GM18907 (cell line): Measurements from ENCODE around the gene GRIA3.
A peak's percentile ranks its signal among the peaks of the same experiment; 100 is the strongest.
"Not testable (repeated sequence)": the region's sequence is repeated elsewhere in the genome, so short reads cannot be mapped to it uniquely, and the experiment has no call there.

Experiments used
- ATAC-seq: cut with Tn5 transposase; IDR thresholded peaks from one replicate; pipeline ENCODE4 v1.9.1; 2021; ENCODE audit warnings: mild to moderate bottlenecking, moderate library complexity; ENCODE audit not compliant: unreplicated experiment

The GRIA3 gene

DNA sequence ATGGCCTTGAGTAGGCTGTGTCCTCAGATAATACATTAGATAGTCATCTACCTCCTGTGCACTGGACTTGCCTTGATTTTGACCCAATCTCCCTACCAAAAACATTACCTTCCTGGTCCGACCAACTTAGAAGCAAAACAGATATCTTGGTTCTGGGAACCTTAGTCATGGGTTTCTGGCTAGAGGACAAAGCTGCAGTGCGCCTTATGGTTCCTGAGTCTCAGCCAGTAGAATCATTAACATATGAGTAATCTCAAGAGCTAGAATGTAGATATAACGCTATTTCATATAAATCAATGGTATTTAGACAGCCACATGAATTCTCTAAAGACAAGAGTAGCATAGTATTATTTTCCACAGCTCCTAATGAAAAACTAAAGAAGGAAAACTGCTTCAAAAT, 83.1 kb downstream of the GRIA3 start:
- ATAC-seq, result no peak

DNA sequence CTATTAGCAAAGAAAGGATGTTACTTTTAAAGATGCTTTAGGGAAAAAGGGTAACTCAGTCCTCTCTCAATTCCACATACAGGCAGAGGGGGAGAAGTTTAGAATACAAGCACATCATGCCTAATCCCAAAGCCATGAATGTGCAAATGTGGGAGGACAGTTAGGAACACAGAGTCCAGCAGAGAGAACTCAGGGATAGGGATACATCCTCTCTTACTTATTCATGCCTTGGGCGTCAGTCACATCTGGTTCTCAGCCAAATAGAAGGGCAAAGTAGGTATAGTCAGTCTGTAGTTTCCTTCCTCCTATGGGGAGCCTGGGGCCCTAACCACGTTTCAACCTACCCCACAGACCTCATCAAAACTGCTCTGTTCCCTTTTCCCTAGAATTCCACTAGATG, 87.8 kb downstream of the GRIA3 start:
- ATAC-seq, result no peak

DNA sequence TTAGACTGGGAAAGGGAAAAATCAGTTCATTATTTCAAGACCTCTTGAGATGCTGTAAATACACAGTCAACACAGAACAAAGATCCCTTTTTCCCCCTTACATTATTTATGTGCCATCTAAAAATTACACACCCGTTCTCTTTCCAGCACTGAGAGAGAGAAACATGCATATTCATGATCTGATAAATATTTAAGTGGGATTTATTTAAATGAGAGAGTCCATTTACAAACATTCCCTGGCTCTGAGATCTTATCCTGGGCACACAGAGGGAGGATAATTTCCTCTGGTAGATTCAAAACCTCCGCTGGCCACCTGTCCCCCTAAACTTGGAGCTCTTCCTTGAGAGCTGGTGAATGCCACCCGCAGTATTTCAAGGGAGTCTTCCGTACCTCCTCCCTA, 88.6 kb downstream of the GRIA3 start:
- ATAC-seq, result no peak

DNA sequence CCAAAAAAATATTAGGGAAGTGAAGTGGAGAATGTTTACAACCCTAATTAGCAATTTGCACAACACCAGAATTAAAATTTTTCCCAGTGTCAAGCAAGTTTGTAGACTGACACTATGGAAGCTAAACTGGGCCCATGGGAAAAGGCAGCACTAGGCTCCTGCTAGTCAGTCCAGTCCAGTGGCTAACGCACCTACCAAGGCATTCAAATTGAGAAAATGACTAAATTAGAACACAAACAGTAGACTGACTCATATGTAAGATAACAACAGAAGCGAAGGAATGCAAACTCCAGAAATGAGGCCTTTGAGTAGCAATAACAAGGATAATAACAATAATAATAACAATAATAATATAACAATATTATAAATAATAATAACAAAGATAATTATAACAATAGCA, 90.7 kb downstream of the GRIA3 start:
- ATAC-seq, result no peak

DNA sequence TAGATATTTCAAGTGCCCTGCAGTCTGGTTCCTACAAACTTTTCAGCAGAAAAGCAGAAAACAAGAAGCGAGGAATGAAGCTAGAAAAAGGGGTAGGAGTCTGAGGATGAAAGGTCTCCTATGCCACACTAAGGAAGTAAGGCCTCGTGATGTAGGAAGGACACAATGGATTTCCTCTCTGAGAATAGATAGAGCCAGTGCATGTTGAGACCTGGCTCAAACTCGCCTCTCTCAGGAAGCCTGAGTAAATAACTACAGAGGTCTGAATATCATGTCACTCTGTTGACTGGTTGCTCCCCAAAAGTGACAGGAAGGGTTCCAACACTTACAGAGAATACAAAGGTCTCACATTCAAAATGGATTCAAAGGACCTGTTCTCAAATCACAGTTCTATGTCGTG, 93.3 kb downstream of the GRIA3 start:
- ATAC-seq, result no peak

DNA sequence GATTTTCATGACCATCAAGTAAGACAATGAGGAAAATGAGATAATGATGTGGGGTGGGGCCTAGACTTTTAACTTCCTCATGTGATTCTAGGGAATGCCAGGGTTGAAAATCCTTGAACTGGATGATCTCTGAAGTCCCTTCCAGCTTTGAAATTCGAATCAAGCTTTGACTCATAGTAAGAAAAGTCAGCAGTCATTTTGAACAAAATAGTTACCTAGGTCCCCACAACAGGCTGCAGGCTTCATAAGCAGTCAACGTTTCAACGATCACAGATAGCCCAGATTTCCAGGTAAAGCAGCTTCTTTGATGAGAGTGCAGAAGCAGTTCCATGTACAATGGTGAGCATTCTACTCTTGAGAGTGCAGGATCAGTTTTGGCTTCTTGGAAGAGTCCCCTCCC, 93.7 kb downstream of the GRIA3 start:
- no peak for ATAC-seq

DNA sequence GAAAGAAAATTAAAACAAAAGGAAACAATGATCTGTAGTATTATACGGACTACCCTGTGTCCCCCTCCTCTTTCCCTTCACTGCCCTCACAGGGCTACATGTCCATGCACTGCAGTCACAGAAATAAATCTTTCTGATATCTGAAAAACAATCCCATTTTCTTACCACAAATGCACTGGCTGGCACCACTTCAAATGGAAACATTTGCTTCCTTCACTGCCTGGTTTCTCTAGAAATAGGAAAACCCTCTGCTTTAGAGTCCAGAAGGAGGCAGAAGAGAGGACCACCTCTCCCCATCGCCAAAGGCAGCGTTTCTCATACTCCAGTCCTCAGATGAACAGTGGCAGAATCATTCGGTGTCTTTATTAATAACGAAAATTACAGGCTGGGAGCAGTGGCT, 98.2 kb downstream of the GRIA3 start:
- ATAC-seq, result no peak

DNA sequence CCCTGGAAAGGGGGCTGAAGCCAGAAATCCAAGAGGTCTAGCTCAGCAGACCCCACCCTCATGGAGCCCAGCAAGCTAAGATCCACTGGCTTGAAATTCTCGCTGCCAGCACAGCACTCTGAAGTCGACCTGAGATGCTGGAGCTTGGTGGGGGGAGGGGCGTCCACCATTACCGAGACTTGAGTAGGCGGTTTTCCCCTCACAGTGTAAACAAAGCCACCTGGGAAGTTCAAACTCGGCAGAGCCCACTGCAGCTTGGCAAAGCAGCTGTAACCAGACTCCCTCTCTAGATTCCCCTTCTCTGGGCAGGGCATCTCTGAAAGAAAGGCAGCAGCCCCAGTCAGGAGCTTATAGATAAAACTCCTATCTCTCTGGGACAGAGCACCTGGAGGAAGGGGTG, 99.3 kb downstream of the GRIA3 start:
- ATAC-seq, result not testable (repeated sequence)

DNA sequence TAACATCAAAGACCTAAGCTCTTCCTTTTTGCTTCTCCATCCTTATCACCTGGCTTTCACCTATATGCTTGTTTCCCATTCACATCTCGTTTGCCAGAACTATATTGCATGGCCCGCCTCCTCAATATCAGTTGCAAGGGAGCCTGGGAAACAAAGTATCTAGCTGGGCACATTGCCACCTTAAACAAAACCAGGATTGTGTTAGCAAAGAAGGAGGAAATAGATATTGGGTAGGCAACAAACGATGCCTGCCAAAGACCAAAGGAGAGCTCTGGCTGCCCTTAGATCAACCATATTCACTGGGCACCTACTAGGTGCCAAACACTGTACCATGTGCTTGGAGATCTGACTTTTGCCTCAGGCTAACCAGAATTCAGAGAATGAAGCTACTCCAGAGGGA, 107.5 kb downstream of the GRIA3 start:
- no peak for ATAC-seq

DNA sequence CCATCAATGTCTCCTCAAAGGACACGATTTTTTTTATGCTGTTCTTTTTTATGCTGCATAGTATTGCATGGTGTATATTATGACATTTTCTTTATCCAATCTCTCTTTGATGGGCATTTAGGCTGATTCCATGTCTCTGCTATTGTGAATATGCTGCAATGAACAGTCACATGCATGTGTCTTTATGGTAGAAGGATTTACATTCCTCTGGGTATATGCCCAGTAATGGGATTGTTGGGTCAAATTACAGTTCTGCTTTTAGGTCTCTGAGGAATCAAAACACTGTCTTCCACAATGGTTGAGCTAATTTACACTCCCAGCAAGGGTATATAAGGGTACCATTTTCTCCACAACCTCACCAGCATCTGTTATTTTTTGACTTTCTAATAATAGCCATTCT, 113.9 kb downstream of the GRIA3 start:
- ATAC-seq, result no peak

DNA sequence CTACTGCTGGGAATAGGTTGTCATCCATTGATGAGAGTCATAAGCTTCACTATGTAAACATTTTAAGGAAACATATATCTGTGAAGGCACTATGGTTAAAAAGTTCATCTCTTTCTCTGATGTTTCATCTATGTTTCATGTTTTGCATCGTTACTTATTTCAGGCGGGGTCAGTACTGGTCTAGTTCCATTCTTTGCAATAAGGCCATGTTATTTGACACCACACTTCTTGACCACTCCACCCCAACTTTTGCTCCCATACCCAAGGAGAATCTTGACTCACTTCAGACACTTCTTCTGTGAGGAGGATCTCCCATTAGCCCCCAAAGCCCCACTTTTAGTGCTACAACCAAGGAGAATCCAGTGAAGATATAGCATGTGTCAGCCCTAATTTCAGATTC, 119.4 kb downstream of the GRIA3 start:
- no peak for ATAC-seq

DNA sequence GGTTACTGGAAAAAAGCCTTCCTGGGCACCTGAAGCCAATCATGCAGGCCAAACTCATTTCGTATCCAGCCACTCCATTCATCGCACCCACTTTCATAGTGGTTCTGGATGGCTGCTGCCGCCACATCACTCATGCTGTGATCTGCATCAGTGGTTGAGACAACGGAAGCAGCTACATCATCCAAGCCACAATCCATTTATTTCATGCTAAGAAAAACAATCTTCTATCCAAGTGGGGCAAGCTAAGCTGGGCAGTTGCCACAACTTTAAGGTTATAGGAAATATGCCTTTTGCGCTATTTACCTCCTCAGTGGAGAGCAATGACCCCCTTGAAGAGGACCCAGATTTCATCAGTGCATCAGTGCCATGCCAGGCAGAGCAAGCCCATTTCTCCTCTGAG, 124.6 kb downstream of the GRIA3 start:
- ATAC-seq, result no peak

DNA sequence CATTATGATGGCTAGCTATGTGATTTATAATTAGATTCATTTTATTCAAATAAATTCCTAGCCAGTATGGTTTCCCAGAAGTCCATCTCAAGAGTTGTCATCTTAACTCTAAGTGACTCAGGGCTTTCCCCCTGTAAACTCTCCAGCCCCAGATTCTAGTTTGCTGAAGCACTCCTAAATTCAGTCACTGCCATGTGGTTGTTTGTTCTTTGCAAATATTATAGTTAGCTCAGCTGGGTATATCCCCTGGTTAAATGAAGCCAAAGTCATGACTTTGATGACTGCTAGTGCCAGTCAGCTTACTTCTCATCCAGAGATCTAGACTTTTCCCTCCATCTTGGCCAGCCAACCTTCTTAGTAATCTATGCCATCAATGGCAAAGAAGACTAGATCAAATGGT, 126.0 kb downstream of the GRIA3 start:
- no peak for ATAC-seq

DNA sequence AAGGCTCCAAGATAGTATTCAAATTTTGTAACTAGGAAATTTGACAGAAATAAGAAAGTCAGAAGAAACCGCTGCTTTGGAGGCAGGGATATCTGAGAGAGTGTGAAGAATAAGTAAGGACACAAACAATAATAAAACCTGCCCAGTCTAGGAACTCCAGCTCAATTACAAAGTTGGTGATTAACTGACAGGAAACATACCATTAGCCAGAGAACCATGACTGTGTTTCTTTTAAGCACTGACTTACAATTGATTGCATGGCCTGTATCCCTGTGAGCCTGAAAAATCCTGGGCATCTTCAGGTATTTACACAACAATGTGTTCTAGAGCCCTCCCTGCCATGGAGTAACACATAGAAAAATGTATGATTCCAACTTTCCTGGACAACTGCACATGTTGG, 127.4 kb downstream of the GRIA3 start:
- ATAC-seq, result no peak

DNA sequence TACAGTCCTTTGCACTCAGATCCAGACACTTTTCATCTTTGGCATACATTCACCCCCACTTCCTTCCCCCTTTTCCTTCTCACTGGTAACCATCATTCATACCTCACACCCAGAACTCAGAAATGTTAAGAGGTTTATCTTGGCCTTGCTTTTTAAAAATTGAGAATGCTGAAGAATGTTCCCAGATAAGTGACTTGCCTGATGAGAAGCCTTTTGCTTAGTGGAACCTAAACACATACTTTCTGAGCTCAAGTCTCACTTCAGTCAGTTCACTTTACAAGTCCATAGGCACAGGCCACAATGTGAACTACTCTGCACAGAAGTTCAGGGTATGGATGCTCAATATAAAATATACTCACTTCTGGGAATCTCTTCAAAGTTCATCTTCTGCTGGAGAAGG, 129.4 kb downstream of the GRIA3 start:
- ATAC-seq, result no peak

DNA sequence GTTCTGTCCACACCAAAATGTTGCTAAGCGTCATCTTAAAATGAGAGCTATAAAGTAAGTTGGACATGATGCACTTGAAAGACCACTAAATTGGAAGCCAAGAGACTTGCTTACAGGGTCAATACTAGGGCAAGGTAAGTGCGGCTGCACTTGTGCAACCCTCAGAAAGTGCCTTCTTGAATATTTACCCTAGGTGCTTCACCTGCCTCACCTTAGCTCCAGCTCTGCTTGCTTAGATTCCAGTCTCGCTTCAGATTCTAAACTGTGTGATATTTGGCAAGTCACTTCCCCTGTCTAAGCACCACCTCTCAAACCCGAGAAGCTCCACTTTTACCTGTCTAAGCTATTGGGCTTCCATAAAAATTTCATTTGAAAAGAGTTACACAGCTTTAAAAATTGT, 136.5 kb downstream of the GRIA3 start:
- no peak for ATAC-seq

DNA sequence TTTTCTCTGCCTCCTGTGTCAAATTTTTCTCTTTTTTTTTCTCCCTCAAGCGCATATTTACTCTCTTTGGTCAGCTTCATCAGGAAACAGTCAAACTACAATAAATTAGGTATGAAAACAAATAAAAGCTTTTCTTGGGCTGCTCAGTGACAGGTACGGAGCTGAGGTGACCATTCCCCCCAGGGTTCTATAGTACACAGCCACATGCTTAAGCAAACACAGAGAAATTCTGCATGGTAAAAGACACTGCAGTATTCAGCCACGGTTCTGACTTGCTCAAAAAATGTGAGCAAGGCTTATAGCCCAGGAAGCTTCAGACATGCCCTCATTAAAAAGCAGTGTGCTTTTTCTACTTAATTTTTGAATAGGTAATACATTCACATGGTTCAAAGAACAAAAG, 138.5 kb downstream of the GRIA3 start:
- no peak for ATAC-seq

DNA sequence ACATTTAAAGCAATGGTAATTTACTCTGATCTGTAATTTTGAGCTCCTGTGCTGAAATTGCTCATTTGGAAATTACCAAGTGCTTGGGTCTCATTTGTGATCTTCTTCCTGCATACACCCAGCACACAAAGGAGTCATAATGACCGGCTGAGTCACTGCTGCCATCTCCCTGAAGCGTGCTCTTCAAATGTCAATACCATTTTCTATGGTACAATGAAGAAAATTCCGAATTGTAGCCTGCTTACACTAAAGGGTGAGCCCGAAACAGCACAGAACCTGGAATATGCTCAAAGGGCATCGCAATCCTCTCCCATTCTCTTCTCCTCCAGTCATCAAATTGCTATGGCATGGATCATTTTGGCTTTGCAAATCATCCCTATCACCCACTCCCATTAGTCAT, 140.5 kb downstream of the GRIA3 start:
- ATAC-seq, result no peak

DNA sequence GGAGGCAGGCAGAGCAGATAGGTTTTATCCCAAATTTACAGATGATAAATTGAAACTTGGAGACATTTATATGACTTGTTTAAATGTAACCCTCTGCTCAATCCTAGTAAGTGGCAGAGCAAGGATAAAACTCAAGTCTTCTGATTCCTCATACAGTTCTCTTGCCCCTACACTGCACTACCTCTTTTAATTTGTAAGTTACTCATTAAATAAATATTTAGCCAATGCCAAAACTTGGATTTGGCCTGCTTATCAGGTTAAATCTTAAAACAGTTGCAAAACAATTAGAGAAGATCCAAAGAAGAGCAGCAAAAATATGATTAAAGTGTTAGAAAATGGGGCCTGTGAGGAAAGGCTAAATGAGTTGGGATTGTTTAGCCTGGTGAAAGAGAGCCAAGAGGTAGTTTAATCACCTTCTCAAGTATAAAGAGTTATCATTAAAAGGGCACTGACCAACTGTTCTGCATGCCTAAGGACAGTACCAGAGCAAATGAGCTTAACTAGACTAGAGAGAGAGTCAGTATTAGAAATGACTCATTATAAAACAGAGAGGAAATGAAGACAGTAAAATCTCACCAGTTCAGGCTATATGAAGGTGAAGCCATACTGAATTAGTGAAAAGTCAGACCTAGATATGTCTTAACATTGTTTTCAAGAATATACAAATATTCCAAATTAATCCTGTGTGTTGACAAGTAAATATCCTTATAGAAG, 146.3 kb downstream of the GRIA3 start:
- peak; percentile 82 for ATAC-seq

DNA sequence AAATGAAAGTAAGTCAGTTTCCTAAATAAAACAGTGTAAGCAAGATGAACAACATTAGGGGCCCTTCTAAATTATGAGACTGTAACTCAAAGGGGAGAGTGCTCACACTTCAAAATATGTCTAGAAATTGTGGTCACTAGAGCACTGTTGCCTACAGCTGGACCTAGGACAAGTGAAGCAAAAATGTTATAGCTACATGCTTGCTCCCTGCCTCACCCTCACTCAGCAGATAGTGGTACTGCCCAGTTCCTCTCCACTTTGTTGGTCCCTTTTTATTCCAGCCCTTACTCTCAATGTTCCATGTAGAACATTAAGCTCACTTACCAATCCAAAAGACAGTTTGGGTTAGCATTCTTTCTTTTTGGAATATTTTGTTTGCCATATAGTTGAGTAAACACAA, 147.3 kb downstream of the GRIA3 start:
- no peak for ATAC-seq

DNA sequence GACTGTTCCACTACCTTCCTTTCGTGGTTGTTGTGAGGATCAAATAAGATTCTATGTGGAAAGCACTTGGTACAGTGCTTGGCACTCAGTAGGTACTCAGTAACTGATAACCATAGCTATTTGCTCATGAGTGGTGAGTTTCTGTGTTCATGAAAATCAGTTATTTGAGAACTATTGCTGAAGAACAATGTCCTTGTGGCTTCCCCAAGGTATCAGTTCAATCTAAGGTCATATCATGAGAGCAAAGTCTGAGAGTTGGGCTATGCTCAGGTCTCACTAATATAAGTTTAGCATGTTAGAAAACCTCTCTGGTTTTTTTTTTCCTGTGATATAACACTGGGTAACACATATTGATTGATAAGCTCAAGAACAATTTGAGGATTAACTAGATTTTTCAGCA, 147.8 kb downstream of the GRIA3 start:
- ATAC-seq, result no peak

DNA sequence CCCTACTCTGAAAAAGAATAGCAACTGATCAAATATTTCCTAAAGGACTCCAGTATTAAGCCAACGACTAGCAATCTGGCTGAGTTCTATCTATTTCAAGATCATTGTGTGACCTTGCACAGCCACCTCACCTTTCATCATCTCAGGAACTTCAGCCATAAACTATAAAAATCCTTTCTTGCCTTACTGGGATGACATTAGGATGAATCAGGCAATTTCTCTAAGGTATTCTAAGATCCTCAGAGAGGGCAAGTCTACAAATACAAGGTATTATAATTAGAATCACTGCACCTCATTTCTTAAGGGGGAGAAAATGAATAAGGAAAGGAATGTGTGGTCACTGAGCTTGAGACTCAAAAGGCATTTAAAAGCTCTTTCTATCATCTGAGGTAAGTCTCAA, 152.6 kb downstream of the GRIA3 start:
- ATAC-seq, result no peak

DNA sequence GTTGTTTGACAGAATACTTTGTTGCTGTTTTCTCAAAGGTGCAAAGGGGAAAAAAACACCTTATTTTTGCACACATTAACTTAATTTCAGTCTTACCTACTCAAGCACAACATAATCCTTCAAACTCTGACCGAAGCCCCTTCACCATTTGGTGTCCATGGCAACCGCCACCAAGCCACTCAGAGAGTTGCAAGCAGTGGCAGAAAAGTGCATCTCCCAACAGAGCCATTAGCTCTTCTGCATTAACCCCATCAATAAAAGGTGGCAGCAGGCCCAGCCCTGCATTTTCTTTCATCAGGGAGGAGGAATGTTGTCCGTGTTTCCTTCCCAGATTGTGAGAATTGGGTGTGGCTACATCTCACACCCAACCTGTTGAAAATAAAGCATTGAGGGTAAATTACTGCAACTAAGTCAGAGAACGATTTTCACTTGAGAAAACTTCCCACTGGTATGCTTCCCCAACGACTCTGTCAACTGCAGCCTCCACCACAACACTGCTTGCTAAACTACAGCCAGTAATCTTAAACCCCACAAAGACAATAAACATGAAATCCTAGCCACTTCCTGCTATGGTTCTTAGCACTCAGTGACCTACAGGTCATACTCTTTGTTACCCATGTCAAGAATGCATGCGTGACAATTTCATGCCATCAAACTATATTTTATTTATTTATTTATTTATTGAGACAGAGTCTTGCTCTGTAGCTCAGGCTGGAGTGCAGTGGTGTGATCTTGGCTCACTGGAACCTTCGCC, 154.0 kb downstream of the GRIA3 start:
- ATAC-seq, result no peak
